Measurements from ENCODE around the gene IL1RAP.

The IL1RAP gene

DNA sequence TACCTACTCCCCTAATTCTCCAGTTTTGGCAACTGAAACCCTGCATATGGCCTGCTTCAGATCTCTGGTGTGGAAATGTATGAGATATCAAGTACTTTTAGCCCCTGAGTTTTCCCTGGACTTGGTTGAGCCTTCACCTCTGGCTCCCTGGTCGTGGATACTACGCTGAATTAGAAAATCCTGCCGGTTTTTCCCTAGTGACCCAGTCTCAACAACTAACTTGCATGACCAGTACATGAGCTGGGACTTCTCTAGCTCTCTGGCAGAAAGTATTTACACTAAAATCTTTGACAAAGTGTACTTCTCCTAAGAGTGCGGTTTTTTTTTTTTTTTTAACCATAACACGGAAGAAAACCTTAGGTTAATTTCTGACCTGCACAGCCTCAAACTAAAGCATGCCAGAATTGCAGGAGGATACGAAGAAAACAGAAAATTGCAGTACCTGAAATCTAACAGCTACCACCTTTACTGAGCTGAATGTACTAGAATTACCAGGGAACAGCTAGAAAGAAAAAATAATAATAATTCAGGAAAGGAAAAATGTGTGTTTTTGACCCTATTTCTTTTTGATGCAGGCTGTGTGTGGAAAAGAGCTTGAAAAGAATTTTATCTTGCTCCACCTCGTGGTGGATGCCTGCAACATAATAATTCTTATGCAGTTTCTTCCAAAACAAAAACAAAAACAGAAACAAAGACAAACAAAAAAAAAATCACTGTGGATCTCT lies 183.1 kb downstream of the IL1RAP start:
- Histone ChIP-seq H3K4me3 (ENCODE audit: low read depth, low read length) (no peak overlapping the region), H3K27me3 (replicated peaks) (no peaks in the 10 kb centered on the region), H3K36me3 (replicated peaks) (no peaks in the 10 kb centered on the region), H3K27ac (no peak overlapping the region)
- TF ChIP-seq CTCF (IDR thresholded peaks at IDR 0.05; ENCODE audit: low read depth, low read length, missing control alignments), result peak; percentile 62
- in situ Hi-C loops (cut with HindIII; ENCODE audit: low pct_ligation_motif_present, low sequenced_read_pairs), result loop anchor here (25.0 kb wide), 1 partner anchor 735 kb away; no protein-coding TSS in a partner anchor
- DNase-seq, result no peak

DNA sequence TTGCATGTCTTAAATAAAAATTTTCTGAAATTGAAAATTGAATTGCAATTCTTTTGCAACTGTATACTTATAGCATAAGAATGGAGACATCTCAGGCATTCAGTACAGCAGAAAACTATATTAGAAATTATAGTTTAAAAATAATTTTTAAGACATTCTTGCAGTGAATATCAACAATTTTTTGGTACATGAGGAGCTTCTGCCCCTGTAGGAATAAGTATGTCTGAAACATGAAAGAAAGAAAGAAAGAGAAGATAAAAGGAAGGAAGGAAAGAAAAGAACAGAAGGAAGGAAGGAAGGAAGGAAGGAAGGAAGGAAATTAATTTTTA lies 183.6 kb downstream of the IL1RAP start:
- Histone ChIP-seq H3K27me3 (replicated peaks) (no peaks in the 10 kb centered on the region), H3K4me3 (ENCODE audit: low read depth, low read length) (no peak overlapping the region), H3K27ac (no peak overlapping the region), H3K36me3 (replicated peaks) (no peaks in the 10 kb centered on the region)
- no peak for DNase-seq
- TF ChIP-seq CTCF (IDR thresholded peaks at IDR 0.05; ENCODE audit: low read depth, low read length, missing control alignments), result no peak
- in situ Hi-C loops (cut with HindIII; ENCODE audit: low pct_ligation_motif_present, low sequenced_read_pairs), result loop anchor here (25.0 kb wide), 1 partner anchor 735 kb away; no protein-coding TSS in a partner anchor

DNA sequence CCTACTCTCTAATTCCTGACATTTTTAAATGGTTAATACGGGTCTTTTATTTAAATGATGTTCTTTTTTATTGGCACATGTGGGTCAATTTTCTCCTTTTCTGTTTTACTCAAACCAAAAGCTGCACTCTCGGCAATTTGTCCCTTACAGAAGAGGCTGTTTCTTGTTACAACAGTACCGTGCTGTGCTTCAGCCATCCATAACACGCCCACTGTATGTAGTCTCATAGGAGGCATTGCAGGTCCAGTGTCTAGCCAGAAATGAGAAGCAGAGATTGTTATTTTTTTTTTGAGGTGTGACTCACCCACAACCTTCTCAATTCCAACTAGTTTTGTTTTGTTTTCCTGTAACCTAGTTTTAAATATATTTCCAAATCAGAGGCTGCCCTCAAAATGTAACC lies 184.0 kb downstream of the IL1RAP start:
- in situ Hi-C loops (cut with HindIII; ENCODE audit: low pct_ligation_motif_present, low sequenced_read_pairs), result loop anchor here (25.0 kb wide), 1 partner anchor 736 kb away; no protein-coding TSS in a partner anchor
- Histone ChIP-seq H3K27me3 (replicated peaks) (no peaks in the 10 kb centered on the region), H3K4me3 (ENCODE audit: low read depth, low read length) (no peak overlapping the region), H3K36me3 (replicated peaks) (no peaks in the 10 kb centered on the region), H3K27ac (no peak overlapping the region)
- TF ChIP-seq CTCF (IDR thresholded peaks at IDR 0.05; ENCODE audit: low read depth, low read length, missing control alignments), result no peak
- DNase-seq, result peak; percentile 68

GRCh38 chr3:190699776-190700175 lies 185.9 kb downstream of the IL1RAP start:
- H3K4me3 ChIP-seq (ENCODE audit: low read depth, low read length), result no peak overlapping the region
- TF ChIP-seq CTCF (IDR thresholded peaks at IDR 0.05; ENCODE audit: low read depth, low read length, missing control alignments), result no peak
- H3K27ac ChIP-seq, result no peak overlapping the region
- DNase-seq, result no peak
- no peaks in the 10 kb centered on the region for H3K27me3 ChIP-seq (replicated peaks)
- no peaks in the 10 kb centered on the region for H3K36me3 ChIP-seq (replicated peaks)
- in situ Hi-C loops (cut with HindIII; ENCODE audit: low pct_ligation_motif_present, low sequenced_read_pairs), result loop anchor here (25.0 kb wide), 1 partner anchor 737 kb away; no protein-coding TSS in a partner anchor

DNA sequence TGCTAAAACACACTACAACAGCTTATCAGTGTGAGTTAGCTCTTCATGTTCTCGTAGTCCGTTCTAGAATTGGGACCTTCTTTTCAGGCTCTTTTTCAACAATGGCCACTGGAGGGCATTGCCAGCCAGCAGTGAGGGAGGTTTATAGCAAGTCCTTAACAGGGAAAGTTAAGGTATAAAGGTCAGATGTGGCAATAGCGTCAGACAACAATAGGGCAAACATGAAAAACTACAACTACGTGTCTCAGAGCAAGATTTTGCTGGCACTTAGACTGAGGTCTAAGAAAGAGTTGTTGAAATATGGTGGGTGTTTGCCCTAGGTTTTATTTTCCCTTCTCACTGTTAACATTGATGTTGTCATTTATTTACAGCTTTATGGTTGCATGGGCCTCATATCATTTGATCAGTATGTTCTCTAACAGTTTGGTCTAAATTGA lies 187.2 kb downstream of the IL1RAP start:
- TF ChIP-seq CTCF (IDR thresholded peaks at IDR 0.05; ENCODE audit: low read depth, low read length, missing control alignments), result peak; percentile 86
- Histone ChIP-seq H3K27me3 (replicated peaks) (no peaks in the 10 kb centered on the region), H3K36me3 (replicated peaks) (no peaks in the 10 kb centered on the region), H3K4me3 (ENCODE audit: low read depth, low read length) (no peak overlapping the region), H3K27ac (no peak overlapping the region)
- DNase-seq, result peak; percentile 52
- in situ Hi-C loops (cut with HindIII; ENCODE audit: low pct_ligation_motif_present, low sequenced_read_pairs), result no loop called here

DNA sequence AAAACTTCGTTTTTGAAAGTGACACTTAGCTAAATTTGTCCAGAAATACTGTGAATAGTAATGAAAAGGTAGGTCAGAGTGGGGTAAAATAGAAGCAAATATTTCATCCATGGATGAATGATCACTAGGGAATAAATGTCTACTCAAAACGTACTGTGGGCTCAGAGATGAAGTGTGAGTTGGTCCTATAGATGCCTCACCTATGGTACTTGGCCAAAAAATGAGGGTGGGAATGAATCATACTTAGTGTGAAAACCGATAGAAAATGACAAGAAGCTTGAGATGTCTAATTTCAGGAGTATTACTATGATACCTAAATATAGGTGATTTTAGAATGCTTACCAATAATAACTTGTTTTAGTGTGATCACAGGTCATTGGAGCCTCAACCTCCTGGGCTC lies 192.7 kb downstream of the IL1RAP start:
- DNase-seq, result no peak
- TF ChIP-seq CTCF (IDR thresholded peaks at IDR 0.05; ENCODE audit: low read depth, low read length, missing control alignments), result no peak
- H3K27ac ChIP-seq, result no peak overlapping the region
- no peaks in the 10 kb centered on the region for H3K36me3 ChIP-seq (replicated peaks)
- no peaks in the 10 kb centered on the region for H3K27me3 ChIP-seq (replicated peaks)
- H3K4me3 ChIP-seq (ENCODE audit: low read depth, low read length), result no peak overlapping the region
- in situ Hi-C loops (cut with HindIII; ENCODE audit: low pct_ligation_motif_present, low sequenced_read_pairs), result no loop called here

Measured in brain microvascular endothelial cell (primary cell).